22Rv1 (cell line): ENCODE data around the gene C8B.

Experiments used
- H3K27ac ChIP-seq: fragments of 450-650 bp; 2 replicates; pipeline ENCODE4 v1.5.1; 2017
- CTCF ChIP-seq: fragments of 450-650 bp; IDR thresholded peaks from 2 replicates; pipeline ENCODE4 v1.5.1; 2017; ENCODE audit warnings: mild to moderate bottlenecking
- ZFX ChIP-seq: fragments of 450-650 bp; IDR thresholded peaks from 2 replicates; pipeline ENCODE4 v1.6.1; 2017; ENCODE audit warnings: antibody characterized with exemption, borderline replicate concordance

The C8B gene

GRCh38 chr1:57003398-57004139 lies 37.8 kb upstream of the C8B start:
- H3K27ac ChIP-seq = no peak overlapping the region
- no peak for TF ChIP-seq ZFX
- no peak for TF ChIP-seq CTCF

GRCh38 chr1:56995414-56996100 lies 29.7 kb upstream of the C8B start:
- TF ChIP-seq CTCF = no peak
- TF ChIP-seq ZFX = no peak
- no peak overlapping the region for H3K27ac ChIP-seq

GRCh38 chr1:56993475-56993874 lies 27.7 kb upstream of the C8B start:
- H3K27ac ChIP-seq = no peak overlapping the region
- no peak for TF ChIP-seq CTCF
- TF ChIP-seq ZFX = no peak

- H3K27ac ChIP-seq = no peak overlapping the region
- TF ChIP-seq CTCF (no peak), ZFX (no peak)
Observed at GRCh38 chr1:56992318-56993125, 26.7 kb upstream of the C8B start.

GRCh38 chr1:56991576-56991975 lies 25.8 kb upstream of the C8B start:
- TF ChIP-seq CTCF (no peak), ZFX (no peak)

GRCh38 chr1:56986397-56986796 lies 20.6 kb upstream of the C8B start:
- TF ChIP-seq CTCF = no peak
- no peak for TF ChIP-seq ZFX
- no peak overlapping the region for H3K27ac ChIP-seq

More at GRCh38 chr1:56991576-56991975, 25.8 kb upstream of the C8B start:
- H3K27ac ChIP-seq = no peak overlapping the region
